ACC112 (cell line): ENCODE data around the gene KRT16.
A peak's percentile ranks its signal among the peaks of the same experiment; 100 is the strongest.
"Not testable (repeated sequence)": the region's sequence is repeated elsewhere in the genome, so short reads cannot be mapped to it uniquely, and the experiment has no call there.

Source experiments
- H2AFZ ChIP-seq: fragments of 200-600 bp; sonication (generic); one replicate; pipeline ENCODE4 v1.6.0; 2017; ENCODE audit warnings: antibody characterized with exemption, low read length; ENCODE audit not compliant: unreplicated experiment
- H3K27ac ChIP-seq: fragments of 200-600 bp; sonication (generic); 2 replicates; pipeline ENCODE4 v1.5.1; 2014; ENCODE audit warnings: low read depth, mild to moderate bottlenecking, antibody characterized with exemption, low read length, moderate library complexity
- H3K27me3 ChIP-seq: fragments of 200-600 bp; sonication (generic); 2 replicates; pipeline ENCODE4 v1.6.1; 2014; ENCODE audit warnings: mild to moderate bottlenecking, antibody characterized with exemption, low read length, moderate library complexity, mixed read lengths; ENCODE audit not compliant: insufficient read depth
- H3K36me3 ChIP-seq: fragments of 200-600 bp; sonication (generic); 2 replicates; pipeline ENCODE4 v1.6.1; 2016; ENCODE audit warnings: mild to moderate bottlenecking, antibody characterized with exemption, low read length, moderate library complexity, mixed read lengths; ENCODE audit not compliant: insufficient read depth
- H3K4me1 ChIP-seq: fragments of 200-600 bp; sonication (generic); one replicate; pipeline ENCODE4 v1.6.1; 2016; ENCODE audit warnings: low read length, mixed read lengths; ENCODE audit not compliant: insufficient read depth, unreplicated experiment, control insufficient read depth
- H3K4me3 ChIP-seq: fragments of 200-600 bp; sonication (generic); 2 replicates; pipeline ENCODE4 v1.5.1; 2014; ENCODE audit warnings: mild to moderate bottlenecking, low read depth, low read length
- H3K79me2 ChIP-seq: fragments of 200-600 bp; sonication (generic); one replicate; pipeline ENCODE4 v1.6.0; 2016; ENCODE audit warnings: low read length; ENCODE audit not compliant: control insufficient read depth, unreplicated experiment, insufficient read depth

The KRT16 gene

GRCh38 chr17:41580244-41580575 lies 32.4 kb downstream of the KRT16 start:
- Histone ChIP-seq H3K4me1 (no peaks in the 10 kb centered on the region), H3K36me3 (no peaks in the 10 kb centered on the region), H3K79me2 (no peaks in the 10 kb centered on the region), H3K27ac (no peak overlapping the region), H3K27me3 (peaks cover 51% of the 10 kb centered on the region), H3K4me3 (no peak overlapping the region), H2AFZ (no peak overlapping the region)

- no peak overlapping the region for H2AFZ ChIP-seq
- H3K36me3 ChIP-seq, result no peaks in the 10 kb centered on the region
- no peaks in the 10 kb centered on the region for H3K79me2 ChIP-seq
- H3K4me1 ChIP-seq, result no peaks in the 10 kb centered on the region
- H3K27ac ChIP-seq, result no peak overlapping the region
- H3K4me3 ChIP-seq, result peak overlapping the region; percentile 48; the same call in 1 of the 2 replicates
- peaks cover 48% of the 10 kb centered on the region for H3K27me3 ChIP-seq
These were observed 32.9 kb downstream of the KRT16 start for GRCh38 chr17:41579484-41580243.

- Histone ChIP-seq H3K79me2 (no peaks in the 10 kb centered on the region), H2AFZ (no peak overlapping the region)
These were observed 33.6 kb downstream of the KRT16 start for GRCh38 chr17:41578971-41579370.

GRCh38 chr17:41578538-41578937 lies 34.0 kb downstream of the KRT16 start:
- Histone ChIP-seq H3K4me3 (no peak overlapping the region), H3K4me1 (no peaks in the 10 kb centered on the region), H3K36me3 (no peaks in the 10 kb centered on the region), H3K79me2 (no peaks in the 10 kb centered on the region), H3K27ac (no peak overlapping the region), H3K27me3 (peaks cover 46% of the 10 kb centered on the region), H2AFZ (no peak overlapping the region)

More at GRCh38 chr17:41578971-41579370, 33.6 kb downstream of the KRT16 start:
- no peaks in the 10 kb centered on the region for H3K4me1 ChIP-seq
- H3K4me3 ChIP-seq, result no peak overlapping the region
- H3K27me3 ChIP-seq, result peaks cover 43% of the 10 kb centered on the region
- H3K27ac ChIP-seq, result no peak overlapping the region
- H3K36me3 ChIP-seq, result no peaks in the 10 kb centered on the region

GRCh38 chr17:41576740-41577139 lies 35.8 kb downstream of the KRT16 start:
- H3K27ac ChIP-seq, H3K4me1 ChIP-seq, H3K4me3 ChIP-seq, H3K79me2 ChIP-seq, H3K36me3 ChIP-seq, H2AFZ ChIP-seq: not testable (repeated sequence)
- H3K27me3 ChIP-seq, result peaks cover 64% of the 10 kb centered on the region

- H3K4me1 ChIP-seq, result no peaks in the 10 kb centered on the region
- no peaks in the 10 kb centered on the region for H3K36me3 ChIP-seq
- H3K79me2 ChIP-seq, result no peaks in the 10 kb centered on the region
- H3K27me3 ChIP-seq, result peaks cover 68% of the 10 kb centered on the region
- H3K27ac ChIP-seq, result no peak overlapping the region
- no peak overlapping the region for H2AFZ ChIP-seq
- no peak overlapping the region for H3K4me3 ChIP-seq
These were observed 37.2 kb downstream of the KRT16 start for GRCh38 chr17:41575336-41575735.

- Histone ChIP-seq H3K4me3 (no peak within 1 kb of the TSS), H3K79me2 (no peaks in the 10 kb centered on the region), H3K4me1 (no peaks in the 10 kb centered on the region), H3K36me3 (no peaks in the 10 kb centered on the region), H3K27me3 (peaks cover 85% of the 10 kb centered on the region), H2AFZ (no peak within 1 kb of the TSS), H3K27ac (no peak within 1 kb of the TSS)
These were observed 40.8 kb downstream of the KRT16 start, which contains the start of gene KRT9 for GRCh38 chr17:41571561-41572434. Gene KRT9, minus strand, starts transcription at chr17:41572059. Its CDS starts 67 bp downstream, at chr17:41571992.

DNA sequence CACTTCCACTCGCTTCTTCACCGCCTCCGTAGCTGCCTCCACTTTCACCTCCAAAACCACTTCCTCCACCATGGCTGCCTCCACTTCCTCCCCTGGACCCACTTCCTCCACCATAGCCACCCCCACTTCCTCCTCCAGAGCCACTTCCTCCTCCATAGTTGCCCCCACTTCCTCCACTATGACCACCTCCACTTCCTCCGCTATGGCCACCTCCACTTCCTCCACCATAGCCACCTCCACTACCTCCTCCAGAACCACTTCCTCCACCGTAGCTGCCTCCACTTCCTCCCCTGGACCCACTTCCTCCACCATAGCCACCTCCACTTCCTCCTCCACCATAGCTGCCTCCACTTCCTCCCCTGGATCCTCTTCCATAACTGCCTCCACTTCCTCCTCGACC lies 45.2 kb downstream of the KRT16 start:
- Histone ChIP-seq H3K4me3 (no peak overlapping the region), H3K4me1 (no peaks in the 10 kb centered on the region), H3K36me3 (no peaks in the 10 kb centered on the region), H3K79me2 (no peaks in the 10 kb centered on the region), H3K27me3 (peaks cover 95% of the 10 kb centered on the region), H2AFZ (no peak overlapping the region), H3K27ac (no peak overlapping the region)

DNA sequence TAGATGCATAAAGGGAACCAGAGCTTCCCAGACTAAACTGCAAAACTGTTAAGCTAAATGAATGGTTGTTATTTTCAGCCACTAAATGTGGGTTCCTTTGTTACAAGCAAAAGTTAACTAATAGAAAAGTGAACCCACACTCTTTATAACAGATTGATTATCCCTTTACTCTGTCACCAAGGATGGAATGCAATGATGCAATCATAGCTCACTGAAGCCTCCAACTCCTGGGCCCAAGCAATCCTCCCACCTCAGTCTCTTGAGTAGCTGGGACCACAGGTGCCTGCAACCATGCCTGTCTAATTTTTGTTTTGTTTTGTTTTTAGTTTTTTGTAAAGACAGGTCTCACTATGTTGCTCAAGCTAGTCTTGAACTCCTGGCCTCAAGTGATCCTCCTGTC lies 47.2 kb downstream of the KRT16 start:
- no peaks in the 10 kb centered on the region for H3K36me3 ChIP-seq
- no peaks in the 10 kb centered on the region for H3K4me1 ChIP-seq
- H3K27ac ChIP-seq, result no peak overlapping the region
- no peaks in the 10 kb centered on the region for H3K79me2 ChIP-seq
- H3K4me3 ChIP-seq, result no peak overlapping the region
- peaks cover 85% of the 10 kb centered on the region for H3K27me3 ChIP-seq
- no peak overlapping the region for H2AFZ ChIP-seq

- Histone ChIP-seq H2AFZ (no peak overlapping the region), H3K79me2 (no peaks in the 10 kb centered on the region), H3K4me1 (peaks cover 12% of the 10 kb centered on the region), H3K36me3 (no peaks in the 10 kb centered on the region), H3K27ac (no peak overlapping the region), H3K4me3 (no peak overlapping the region), H3K27me3 (peaks cover 69% of the 10 kb centered on the region)
These were observed 48.9 kb downstream of the KRT16 start for GRCh38 chr17:41563607-41564170.
